22Rv1 (cell line): ENCODE measurements around the gene NANOGP8.

ENCODE experiments used
- ZFX ChIP-seq: fragments of 450-650 bp; IDR thresholded peaks from 2 replicates; pipeline ENCODE4 v1.6.1; 2017; ENCODE audit warnings: antibody characterized with exemption, borderline replicate concordance
- TF ChIP-seq, protein P1 (sequence below): fragments of 450-650 bp; IDR thresholded peaks from 2 replicates; pipeline ENCODE4 v1.5.1; 2017; ENCODE audit warnings: mild to moderate bottlenecking

DNA sequence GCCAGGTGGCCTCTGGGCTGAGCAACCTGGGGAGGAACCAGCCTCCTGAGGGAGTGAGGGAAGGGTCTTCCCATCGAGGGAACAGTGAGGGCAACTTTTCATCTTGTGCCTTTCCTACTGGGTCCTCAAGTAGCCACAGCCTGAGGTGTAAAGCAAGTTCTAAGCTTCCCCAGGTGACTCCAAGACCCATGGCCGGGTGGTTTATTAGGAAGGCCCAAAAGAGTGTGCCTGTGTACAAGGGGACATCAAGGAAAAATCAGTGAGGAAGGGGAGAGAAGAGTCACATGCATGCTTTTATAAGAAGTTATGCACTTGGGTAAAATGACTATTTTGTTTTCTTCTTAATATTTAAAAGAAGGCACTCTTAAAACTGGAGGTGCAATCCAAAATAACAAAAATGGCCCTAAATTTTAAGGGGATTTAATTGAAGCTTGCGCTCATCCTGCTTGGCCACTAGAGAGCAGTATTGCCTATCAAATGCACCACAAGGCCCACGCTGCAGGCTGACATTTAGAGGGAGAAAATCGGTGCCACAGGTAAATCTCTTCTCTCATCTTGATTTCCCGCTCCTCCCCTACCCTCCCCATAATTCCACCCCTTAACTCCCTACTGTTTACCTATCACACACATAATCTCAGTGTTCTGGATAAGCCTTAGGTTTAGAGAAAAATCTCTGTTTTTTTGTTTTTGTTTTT, 6.7 kb downstream of the NANOGP8 start:
- TF ChIP-seq, protein P1, sequence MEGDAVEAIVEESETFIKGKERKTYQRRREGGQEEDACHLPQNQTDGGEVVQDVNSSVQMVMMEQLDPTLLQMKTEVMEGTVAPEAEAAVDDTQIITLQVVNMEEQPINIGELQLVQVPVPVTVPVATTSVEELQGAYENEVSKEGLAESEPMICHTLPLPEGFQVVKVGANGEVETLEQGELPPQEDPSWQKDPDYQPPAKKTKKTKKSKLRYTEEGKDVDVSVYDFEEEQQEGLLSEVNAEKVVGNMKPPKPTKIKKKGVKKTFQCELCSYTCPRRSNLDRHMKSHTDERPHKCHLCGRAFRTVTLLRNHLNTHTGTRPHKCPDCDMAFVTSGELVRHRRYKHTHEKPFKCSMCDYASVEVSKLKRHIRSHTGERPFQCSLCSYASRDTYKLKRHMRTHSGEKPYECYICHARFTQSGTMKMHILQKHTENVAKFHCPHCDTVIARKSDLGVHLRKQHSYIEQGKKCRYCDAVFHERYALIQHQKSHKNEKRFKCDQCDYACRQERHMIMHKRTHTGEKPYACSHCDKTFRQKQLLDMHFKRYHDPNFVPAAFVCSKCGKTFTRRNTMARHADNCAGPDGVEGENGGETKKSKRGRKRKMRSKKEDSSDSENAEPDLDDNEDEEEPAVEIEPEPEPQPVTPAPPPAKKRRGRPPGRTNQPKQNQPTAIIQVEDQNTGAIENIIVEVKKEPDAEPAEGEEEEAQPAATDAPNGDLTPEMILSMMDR: peak; percentile 78
- TF ChIP-seq ZFX: no peak
